GM06990 (cell line): ENCODE data around the gene MBNL2.

Experiments
- DNase-seq: peaks from one replicate; pipeline ENCODE4 v3.0.0-alpha.2; 2011; ENCODE audit not compliant: insufficient read length; ENCODE audit errors: extremely low read depth
- H3K27me3 ChIP-seq: replicated peaks from 2 replicates; pipeline ENCODE4 v1.6.0; 2011; ENCODE audit warnings: low read length; ENCODE audit not compliant: control insufficient read depth, insufficient read depth
- H3K36me3 ChIP-seq: 2 replicates; pipeline ENCODE4 v1.5.1; 2011; ENCODE audit warnings: low read length; ENCODE audit not compliant: control insufficient read depth, insufficient read depth
- H3K4me3 ChIP-seq: replicated peaks from 2 replicates; pipeline ENCODE4 v1.5.1; 2011; ENCODE audit warnings: low read depth, mild to moderate bottlenecking, control low read depth, low read length
- CTCF ChIP-seq: IDR thresholded peaks from 2 replicates; pipeline ENCODE4 v1.5.1; 2011; ENCODE audit warnings: low read length, control low read depth, mild to moderate bottlenecking, inconsistent platforms; ENCODE audit not compliant: insufficient read depth, poor library complexity, severe bottlenecking

MBNL2 gene

GRCh38 chr13:97353927-97354675, 132.0 kb downstream of the MBNL2 start:
- Histone ChIP-seq H3K27me3 (no peaks in the 10 kb centered on the region), H3K4me3 (no peak overlapping the region), H3K36me3 (no peaks in the 10 kb centered on the region; the same call in 1 of the 2 replicates)
- DNase-seq = no peak
- no peak for TF ChIP-seq CTCF

- H3K4me3 ChIP-seq = no peak overlapping the region
- no peak for TF ChIP-seq CTCF
- no peaks in the 10 kb centered on the region for H3K27me3 ChIP-seq
- no peaks in the 10 kb centered on the region; the same call in 1 of the 2 replicates for H3K36me3 ChIP-seq
- no peak for DNase-seq
Measured at GRCh38 chr13:97354808-97355207, 132.7 kb downstream of the MBNL2 start.

DNA sequence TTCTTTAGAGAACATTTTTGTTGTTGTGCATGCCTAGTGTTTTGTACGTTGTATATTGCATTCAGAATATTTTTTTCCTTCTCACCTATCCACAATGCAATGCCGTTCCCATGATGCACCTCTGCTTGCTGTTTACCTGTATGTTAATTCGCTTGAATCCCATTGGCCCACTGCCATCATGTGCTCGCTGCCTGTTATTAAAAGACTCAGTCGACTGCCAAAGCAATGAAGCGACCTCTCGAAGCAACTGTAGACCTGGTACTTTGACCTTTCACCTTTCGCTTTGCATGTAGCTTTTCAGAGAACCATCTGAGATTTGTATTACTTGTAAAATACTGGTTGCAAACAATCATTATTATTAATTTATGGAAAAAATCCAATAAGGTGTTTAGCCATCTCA, 134.5 kb downstream of the MBNL2 start:
- TF ChIP-seq CTCF = no peak
- Histone ChIP-seq H3K4me3 (no peak overlapping the region), H3K27me3 (no peaks in the 10 kb centered on the region), H3K36me3 (no peaks in the 10 kb centered on the region; the same call in 1 of the 2 replicates)
- no peak for DNase-seq

DNA sequence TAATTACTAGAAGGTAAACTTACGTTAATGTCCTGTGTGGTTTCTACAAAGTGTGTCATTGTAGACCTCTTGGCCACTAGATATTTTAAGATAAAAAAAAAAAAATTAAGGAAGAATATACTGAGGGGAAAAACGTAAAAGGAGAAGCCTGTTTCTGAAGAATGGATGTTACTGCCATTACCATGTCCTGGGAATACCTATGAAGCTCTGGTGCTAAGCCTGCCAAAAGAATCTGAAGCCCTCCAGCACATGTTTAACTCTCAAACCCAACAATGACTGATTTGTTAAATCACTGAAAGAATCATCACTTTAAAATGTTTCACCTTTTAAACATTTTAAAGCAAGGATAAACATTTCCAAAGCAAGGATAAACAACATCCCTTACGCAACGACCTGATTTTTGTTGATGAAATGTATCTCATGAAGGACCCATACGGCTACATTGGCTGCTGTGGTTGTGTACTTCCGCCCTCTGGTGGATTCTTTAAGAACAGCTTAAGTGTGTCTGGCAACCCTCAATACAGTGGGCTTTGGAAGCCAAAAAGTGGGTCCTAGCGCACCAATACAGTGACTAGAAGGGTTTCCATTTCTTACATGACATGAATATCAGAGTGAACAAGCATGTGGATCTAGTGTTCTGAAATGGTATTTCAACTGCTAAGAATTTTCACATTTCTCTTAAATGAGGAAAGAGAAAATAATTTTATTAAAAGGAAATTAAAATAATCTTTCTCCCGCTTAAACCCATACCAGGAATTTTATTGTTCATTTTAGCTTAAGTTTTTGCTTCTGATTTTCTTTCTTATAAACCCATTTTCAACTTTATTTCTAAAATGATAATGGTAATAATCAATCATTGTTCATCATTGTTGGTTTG, 137.3 kb downstream of the MBNL2 start:
- DNase-seq = no peak
- Histone ChIP-seq H3K4me3 (no peak overlapping the region), H3K36me3 (no peaks in the 10 kb centered on the region; the same call in 1 of the 2 replicates), H3K27me3 (no peaks in the 10 kb centered on the region)
- peak; percentile 68 for TF ChIP-seq CTCF

DNA sequence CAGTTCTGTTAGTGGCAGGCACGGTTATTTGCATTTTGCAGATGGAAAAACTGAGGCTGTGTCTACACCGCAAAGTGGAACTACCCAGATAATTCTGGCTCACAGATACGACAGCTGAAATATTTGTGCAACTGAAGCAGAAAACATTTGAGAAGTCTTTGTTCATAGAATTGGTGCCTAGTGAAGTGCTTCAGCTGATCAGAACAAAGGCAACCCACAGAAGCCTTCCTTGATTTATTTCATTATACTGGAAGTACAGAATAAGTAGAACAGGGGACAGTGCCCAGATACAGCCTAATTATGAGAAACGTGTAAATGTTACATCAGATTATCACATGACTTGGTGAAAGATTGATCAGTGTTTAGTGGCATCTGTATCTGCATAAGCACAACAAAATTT, 138.5 kb downstream of the MBNL2 start:
- no peaks in the 10 kb centered on the region; the same call in 1 of the 2 replicates for H3K36me3 ChIP-seq

More for the DNA sequence above, 138.5 kb downstream of the MBNL2 start:
- Histone ChIP-seq H3K4me3 (no peak overlapping the region), H3K27me3 (no peaks in the 10 kb centered on the region)
- no peak for TF ChIP-seq CTCF
- no peak for DNase-seq
